AG09319 (cell line): Measurements from ENCODE around the gene ARMH3.

Experiments used
- DNase-seq: peaks from one replicate; pipeline ENCODE4 v3.0.0-alpha.2; 2010; ENCODE audit warnings: low read depth; ENCODE audit errors: extremely low read depth
- TF ChIP-seq, protein P1 (sequence below): IDR thresholded peaks from 2 replicates; pipeline ENCODE4 v1.5.1; 2011; ENCODE audit warnings: low read depth, mild to moderate bottlenecking, inconsistent platforms, low read length, moderate library complexity

Gene ARMH3

GRCh38 chr10:101887775-101888174 lies 168.2 kb downstream of the ARMH3 start:
- TF ChIP-seq, protein P1, sequence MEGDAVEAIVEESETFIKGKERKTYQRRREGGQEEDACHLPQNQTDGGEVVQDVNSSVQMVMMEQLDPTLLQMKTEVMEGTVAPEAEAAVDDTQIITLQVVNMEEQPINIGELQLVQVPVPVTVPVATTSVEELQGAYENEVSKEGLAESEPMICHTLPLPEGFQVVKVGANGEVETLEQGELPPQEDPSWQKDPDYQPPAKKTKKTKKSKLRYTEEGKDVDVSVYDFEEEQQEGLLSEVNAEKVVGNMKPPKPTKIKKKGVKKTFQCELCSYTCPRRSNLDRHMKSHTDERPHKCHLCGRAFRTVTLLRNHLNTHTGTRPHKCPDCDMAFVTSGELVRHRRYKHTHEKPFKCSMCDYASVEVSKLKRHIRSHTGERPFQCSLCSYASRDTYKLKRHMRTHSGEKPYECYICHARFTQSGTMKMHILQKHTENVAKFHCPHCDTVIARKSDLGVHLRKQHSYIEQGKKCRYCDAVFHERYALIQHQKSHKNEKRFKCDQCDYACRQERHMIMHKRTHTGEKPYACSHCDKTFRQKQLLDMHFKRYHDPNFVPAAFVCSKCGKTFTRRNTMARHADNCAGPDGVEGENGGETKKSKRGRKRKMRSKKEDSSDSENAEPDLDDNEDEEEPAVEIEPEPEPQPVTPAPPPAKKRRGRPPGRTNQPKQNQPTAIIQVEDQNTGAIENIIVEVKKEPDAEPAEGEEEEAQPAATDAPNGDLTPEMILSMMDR = no peak
- no peak for DNase-seq

- TF ChIP-seq, protein P1 = no peak
- DNase-seq = no peak
These were observed 169.3 kb downstream of the ARMH3 start for GRCh38 chr10:101886521-101887312.

GRCh38 chr10:101881036-101881774 lies 174.8 kb downstream of the ARMH3 start:
- DNase-seq = no peak
- TF ChIP-seq, protein P1 = no peak

DNA sequence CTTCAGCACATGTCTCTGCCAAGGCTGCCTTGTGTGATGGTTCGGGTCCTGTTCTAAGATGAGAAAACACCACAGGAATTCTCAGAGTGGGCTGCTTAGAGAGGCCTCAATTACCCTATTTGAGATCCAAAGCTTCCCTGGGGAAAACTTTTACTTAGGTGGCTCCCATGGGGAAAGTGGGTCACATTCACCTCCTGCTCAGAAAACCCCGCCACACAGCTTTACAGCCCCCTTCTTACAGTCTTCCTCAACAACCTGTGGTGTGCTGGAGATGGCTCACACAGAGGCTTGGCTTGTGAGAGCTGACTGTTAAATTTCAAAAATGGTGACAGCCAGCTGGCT lies 175.8 kb downstream of the ARMH3 start:
- no peak for DNase-seq
- TF ChIP-seq, protein P1 = no peak

GRCh38 chr10:101879456-101880231 lies 176.3 kb downstream of the ARMH3 start:
- TF ChIP-seq, protein P1 = no peak

DNA sequence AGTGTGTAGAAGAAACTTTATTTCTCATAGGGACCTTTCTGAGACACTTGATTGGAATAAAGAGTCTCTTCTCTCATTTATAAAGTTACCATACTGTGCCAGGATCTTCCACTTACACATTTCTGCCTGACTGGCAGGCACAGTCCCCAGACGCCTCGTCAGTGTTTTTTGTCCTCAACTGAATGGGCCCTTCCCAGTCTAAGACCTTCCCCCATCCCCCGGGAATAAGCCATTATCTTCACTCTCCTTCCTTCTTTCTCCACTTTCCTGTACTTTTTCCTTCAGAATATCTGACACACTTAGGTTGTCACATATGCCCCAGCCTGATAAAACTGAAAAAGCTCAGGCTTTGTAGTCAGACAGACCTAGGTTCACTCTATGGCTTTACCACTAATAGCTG lies 177.1 kb downstream of the ARMH3 start:
- TF ChIP-seq, protein P1 = no peak
- no peak for DNase-seq

More at GRCh38 chr10:101879456-101880231, 176.3 kb downstream of the ARMH3 start:
- no peak for DNase-seq
